HepG2 (cell line): ENCODE measurements around the gene NOXO1. TPM values are rescaled to one million over a fixed set of nuclear protein-coding genes. Genes with fewer than 3 reads are reported as not detected.

ENCODE experiments used
- EEA1 ChIP-seq: sonication (generic); formaldehyde crosslinking; IDR thresholded peaks from 2 replicates; pipeline ENCODE4 v1.5.1; 2020; ENCODE audit warnings: mild to moderate bottlenecking, missing genetic modification reagents, borderline replicate concordance
- GZF1 ChIP-seq: sonication (generic); formaldehyde crosslinking; IDR thresholded peaks from 2 replicates; pipeline ENCODE4 v1.5.1; 2020; ENCODE audit warnings: mild to moderate bottlenecking, missing genetic modification reagents
- HDAC2 ChIP-seq: sonication (generic); formaldehyde crosslinking; IDR thresholded peaks from 2 replicates; pipeline ENCODE4 v1.4.0; 2020; ENCODE audit warnings: missing genetic modification reagents
- HNRNPLL ChIP-seq: fragments of 200-400 bp; formaldehyde crosslinking; IDR thresholded peaks from 2 replicates; pipeline ENCODE4 v1.6.1; 2017; ENCODE audit warnings: mild to moderate bottlenecking, low read depth, low read length; ENCODE audit not compliant: poor library complexity, severe bottlenecking
- JUN ChIP-seq: sonication (generic); formaldehyde crosslinking; IDR thresholded peaks from 2 replicates; pipeline ENCODE4 v1.4.0; 2020; ENCODE audit warnings: mild to moderate bottlenecking, missing genetic modification reagents
- MAX ChIP-seq: IDR thresholded peaks from 2 replicates; pipeline ENCODE4 v1.6.1; 2012; ENCODE audit warnings: inconsistent platforms
- MIER3 ChIP-seq: IDR thresholded peaks from 2 replicates; pipeline ENCODE4 v1.6.1; 2016; ENCODE audit warnings: missing compliant biosample characterization, borderline replicate concordance
- TCF12 ChIP-seq, 2 experiments: fragments of 450-650 bp in 1 of 2; sonication (generic) in 1 of 2; formaldehyde crosslinking in 1 of 2; IDR thresholded peaks; 2 replicates each; pipeline versions ENCODE4 v1.6.1 to v1.8.0; 2017 to 2022; ENCODE audit warnings: antibody characterized with exemption in 1 of 2, mild to moderate bottlenecking in 1 of 2, missing genetic modification reagents in 1 of 2, moderate library complexity in 1 of 2
- ZMYM3 ChIP-seq: sonication (generic); formaldehyde crosslinking; IDR thresholded peaks from 2 replicates; pipeline ENCODE4 v1.5.1; 2020; ENCODE audit warnings: mild to moderate bottlenecking, missing genetic modification reagents
- ZNF333 ChIP-seq: sonication (generic); formaldehyde crosslinking; IDR thresholded peaks from 2 replicates; pipeline ENCODE4 v1.4.0; 2020; ENCODE audit warnings: mild to moderate bottlenecking, missing genetic modification reagents, borderline replicate concordance
- ZNF337 ChIP-seq: sonication (generic); formaldehyde crosslinking; IDR thresholded peaks from 2 replicates; pipeline ENCODE4 v1.5.1; 2020; ENCODE audit warnings: missing genetic modification reagents, low read depth, mild to moderate bottlenecking, borderline replicate concordance
- ZNF569 ChIP-seq: sonication (generic); formaldehyde crosslinking; IDR thresholded peaks from 2 replicates; pipeline ENCODE4 v1.5.0; 2020; ENCODE audit warnings: mild to moderate bottlenecking, missing genetic modification reagents, moderate library complexity, borderline replicate concordance
- ZNF598 ChIP-seq: sonication (generic); formaldehyde crosslinking; IDR thresholded peaks from 2 replicates; pipeline ENCODE4 v1.5.1; 2020; ENCODE audit warnings: mild to moderate bottlenecking, missing genetic modification reagents, borderline replicate concordance
- ZNF670 ChIP-seq: sonication (generic); formaldehyde crosslinking; IDR thresholded peaks from 2 replicates; pipeline ENCODE4 v1.8.0; 2022; ENCODE audit warnings: mild to moderate bottlenecking, missing genetic modification reagents, borderline replicate concordance
- ZNF709 ChIP-seq: sonication (generic); formaldehyde crosslinking; IDR thresholded peaks from 2 replicates; pipeline ENCODE4 v1.5.0; 2020; ENCODE audit warnings: mild to moderate bottlenecking, missing genetic modification reagents
- polyA plus RNA-seq, 8 experiments: library from polyadenylated mRNA; depleted of rRNA in 3 of 8; stranded (reverse) in 7 of 8; unstranded in 1 of 8; fragments of >200 nt; fragmentation: Illumina TruSeq in 4 of 8; extraction: Trizol in 4 of 8; gene quantifications; 2 replicates each; pipeline versions ENCODE4 v1.2.1 to v1.2.3, GENCODE V29; 2011 to 2016; ENCODE audit warnings: low read depth in 4 of 8, missing spikeins in 1 of 8, mixed read lengths in 1 of 8; ENCODE audit not compliant: insufficient read depth in 1 of 8
- total RNA-seq, 5 experiments: library from RNA; depleted of rRNA; stranded (reverse); fragments of >200 nt; fragmentation: Illumina TruSeq; extraction: Trizol; gene quantifications; 2 replicates each; pipeline ENCODE4 v1.2.3, GENCODE V29; 2016; ENCODE audit warnings: low read depth in 1 of 5
- TF ChIP-seq, protein P1 (sequence below): sonication (generic); formaldehyde crosslinking; IDR thresholded peaks from 2 replicates; pipeline ENCODE4 v1.5.0; 2020; ENCODE audit warnings: mild to moderate bottlenecking, missing genetic modification reagents
- TF ChIP-seq, protein P2 (sequence below): sonication (generic); formaldehyde crosslinking; IDR thresholded peaks from 2 replicates; pipeline ENCODE4 v1.5.0; 2020; ENCODE audit warnings: mild to moderate bottlenecking, missing genetic modification reagents, moderate library complexity
- TF ChIP-seq, protein P3 (sequence below): sonication (generic); formaldehyde crosslinking; IDR thresholded peaks from 2 replicates; pipeline ENCODE4 v1.4.0; 2020; ENCODE audit warnings: low read depth, mild to moderate bottlenecking, missing genetic modification reagents

NOXO1 gene
- total and polyA plus RNA-seq, 2 of the 13 experiments (the other 11 are each of a cell fraction or from before 2014, with no cell fraction given): 0.69 to 1.4 TPM

DNA sequence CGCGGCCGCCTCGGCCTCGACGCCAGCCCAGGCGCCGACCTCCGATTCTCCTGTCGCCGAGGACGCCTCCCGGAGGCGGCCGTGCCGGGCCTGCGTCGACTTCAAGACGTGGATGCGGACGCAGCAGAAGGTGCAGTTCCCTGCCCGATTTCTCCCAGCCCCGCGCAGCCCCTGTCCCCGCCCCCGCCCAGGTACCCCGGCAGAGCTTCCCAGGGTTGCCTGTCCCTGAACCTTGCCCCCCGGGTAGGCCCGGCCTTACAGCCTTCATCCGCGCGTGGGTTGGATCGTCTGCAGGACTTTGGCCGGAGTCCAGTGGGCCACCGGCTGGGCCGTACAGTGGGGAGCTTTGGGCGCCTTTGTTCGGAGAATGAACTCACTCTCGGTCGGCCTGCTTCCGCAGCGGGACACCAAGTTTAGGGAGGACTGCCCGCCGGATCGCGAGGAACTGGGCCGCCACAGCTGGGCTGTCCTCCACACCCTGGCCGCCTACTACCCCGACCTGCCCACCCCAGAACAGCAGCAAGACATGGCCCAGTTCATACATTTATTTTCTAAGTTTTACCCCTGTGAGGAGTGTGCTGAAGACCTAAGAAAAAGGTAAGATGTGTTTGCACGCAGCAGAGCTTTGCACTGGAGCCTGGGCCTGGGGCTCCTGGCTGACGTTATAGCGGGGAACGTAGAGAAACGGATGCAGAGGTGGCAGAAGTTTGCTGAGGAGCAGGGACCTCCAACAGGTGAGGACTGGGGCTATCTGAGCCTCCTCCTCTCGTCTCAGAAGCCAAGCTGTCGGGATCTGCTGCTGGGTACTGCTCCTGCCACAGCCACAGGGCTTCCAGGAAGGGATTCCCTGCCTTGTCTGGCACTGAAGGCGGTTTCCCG lies 3.3 kb upstream of the NOXO1 start (continued):
- TF ChIP-seq, protein P1, sequence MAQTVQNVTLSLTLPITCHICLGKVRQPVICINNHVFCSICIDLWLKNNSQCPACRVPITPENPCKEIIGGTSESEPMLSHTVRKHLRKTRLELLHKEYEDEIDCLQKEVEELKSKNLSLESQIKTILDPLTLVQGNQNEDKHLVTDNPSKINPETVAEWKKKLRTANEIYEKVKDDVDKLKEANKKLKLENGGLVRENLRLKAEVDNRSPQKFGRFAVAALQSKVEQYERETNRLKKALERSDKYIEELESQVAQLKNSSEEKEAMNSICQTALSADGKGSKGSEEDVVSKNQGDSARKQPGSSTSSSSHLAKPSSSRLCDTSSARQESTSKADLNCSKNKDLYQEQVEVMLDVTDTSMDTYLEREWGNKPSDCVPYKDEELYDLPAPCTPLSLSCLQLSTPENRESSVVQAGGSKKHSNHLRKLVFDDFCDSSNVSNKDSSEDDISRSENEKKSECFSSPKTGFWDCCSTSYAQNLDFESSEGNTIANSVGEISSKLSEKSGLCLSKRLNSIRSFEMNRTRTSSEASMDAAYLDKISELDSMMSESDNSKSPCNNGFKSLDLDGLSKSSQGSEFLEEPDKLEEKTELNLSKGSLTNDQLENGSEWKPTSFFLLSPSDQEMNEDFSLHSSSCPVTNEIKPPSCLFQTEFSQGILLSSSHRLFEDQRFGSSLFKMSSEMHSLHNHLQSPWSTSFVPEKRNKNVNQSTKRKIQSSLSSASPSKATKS (CRISPR knock-in tag): no peak
- no peak for TF ChIP-seq HDAC2 (CRISPR knock-in tag)
- no peak for TF ChIP-seq MIER3 (CRISPR knock-in tag)
- TF ChIP-seq ZNF670 (CRISPR knock-in tag): no peak
- TF ChIP-seq EEA1 (CRISPR knock-in tag): no peak
- no peak for TF ChIP-seq TCF12 (IDR thresholded peaks at IDR 0.05)
- TF ChIP-seq TCF12 (CRISPR knock-in tag; IDR thresholded peaks at IDR 0.05): no peak
- no peak for TF ChIP-seq ZMYM3 (CRISPR knock-in tag)
- TF ChIP-seq GZF1 (CRISPR knock-in tag): no peak
- no peak for TF ChIP-seq ZNF569
- TF ChIP-seq, protein P2, sequence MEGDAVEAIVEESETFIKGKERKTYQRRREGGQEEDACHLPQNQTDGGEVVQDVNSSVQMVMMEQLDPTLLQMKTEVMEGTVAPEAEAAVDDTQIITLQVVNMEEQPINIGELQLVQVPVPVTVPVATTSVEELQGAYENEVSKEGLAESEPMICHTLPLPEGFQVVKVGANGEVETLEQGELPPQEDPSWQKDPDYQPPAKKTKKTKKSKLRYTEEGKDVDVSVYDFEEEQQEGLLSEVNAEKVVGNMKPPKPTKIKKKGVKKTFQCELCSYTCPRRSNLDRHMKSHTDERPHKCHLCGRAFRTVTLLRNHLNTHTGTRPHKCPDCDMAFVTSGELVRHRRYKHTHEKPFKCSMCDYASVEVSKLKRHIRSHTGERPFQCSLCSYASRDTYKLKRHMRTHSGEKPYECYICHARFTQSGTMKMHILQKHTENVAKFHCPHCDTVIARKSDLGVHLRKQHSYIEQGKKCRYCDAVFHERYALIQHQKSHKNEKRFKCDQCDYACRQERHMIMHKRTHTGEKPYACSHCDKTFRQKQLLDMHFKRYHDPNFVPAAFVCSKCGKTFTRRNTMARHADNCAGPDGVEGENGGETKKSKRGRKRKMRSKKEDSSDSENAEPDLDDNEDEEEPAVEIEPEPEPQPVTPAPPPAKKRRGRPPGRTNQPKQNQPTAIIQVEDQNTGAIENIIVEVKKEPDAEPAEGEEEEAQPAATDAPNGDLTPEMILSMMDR (CRISPR knock-in tag): no peak
- no peak for TF ChIP-seq ZNF709 (CRISPR knock-in tag)
- TF ChIP-seq ZNF337: no peak
- TF ChIP-seq ZNF333 (CRISPR knock-in tag): no peak
- peak; percentile 38; the same call in 1 of the 2 replicates for TF ChIP-seq JUN
- TF ChIP-seq, protein P3, sequence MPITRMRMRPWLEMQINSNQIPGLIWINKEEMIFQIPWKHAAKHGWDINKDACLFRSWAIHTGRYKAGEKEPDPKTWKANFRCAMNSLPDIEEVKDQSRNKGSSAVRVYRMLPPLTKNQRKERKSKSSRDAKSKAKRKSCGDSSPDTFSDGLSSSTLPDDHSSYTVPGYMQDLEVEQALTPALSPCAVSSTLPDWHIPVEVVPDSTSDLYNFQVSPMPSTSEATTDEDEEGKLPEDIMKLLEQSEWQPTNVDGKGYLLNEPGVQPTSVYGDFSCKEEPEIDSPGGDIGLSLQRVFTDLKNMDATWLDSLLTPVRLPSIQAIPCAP (CRISPR knock-in tag): no peak
- no peak for TF ChIP-seq HNRNPLL
- peak; percentile 17; the same call in 1 of the 2 replicates for TF ChIP-seq MAX
- TF ChIP-seq ZNF598 (CRISPR knock-in tag): no peak
